Measurements from ENCODE around the gene LGI2.

The LGI2 gene

DNA sequence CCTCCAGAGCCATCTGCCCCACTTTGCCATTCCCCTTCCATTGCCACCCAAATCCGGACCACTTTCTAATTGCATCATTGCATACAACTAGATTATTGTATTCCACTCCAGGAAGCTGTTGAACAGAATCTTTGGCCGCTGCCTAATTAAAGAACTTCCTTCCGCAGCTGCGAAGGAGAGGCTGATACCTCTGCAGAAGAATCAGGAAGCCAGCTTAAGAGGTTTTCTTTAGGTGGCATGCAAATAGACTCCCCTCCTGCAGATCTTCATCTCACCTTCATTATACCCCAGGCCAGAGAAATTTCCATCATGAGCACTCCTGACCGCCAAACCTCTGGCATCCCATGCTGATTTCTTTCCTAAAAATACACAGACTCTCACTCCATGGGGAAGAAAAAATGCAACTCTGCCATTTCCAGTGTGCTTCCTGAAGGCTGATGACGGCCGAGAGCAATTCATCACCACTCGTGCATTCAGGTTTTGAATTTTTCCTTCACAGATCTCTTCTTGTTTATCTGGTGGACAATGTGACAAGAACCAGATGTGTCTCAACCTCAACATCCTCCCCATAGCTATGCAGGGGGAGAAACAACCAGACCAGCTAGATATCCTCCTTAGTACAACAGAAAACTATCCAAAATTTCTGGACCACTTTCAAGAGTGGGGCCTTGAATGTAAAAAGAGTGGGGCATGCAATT lies 31.2 kb downstream of the LGI2 start:
- no peak for DNase-seq
- TF ChIP-seq GATA1 (IDR thresholded peaks at IDR 0.05; ENCODE audit: low read depth, low read length), result no peak
- TF ChIP-seq POLR2A (IDR thresholded peaks at IDR 0.05; ENCODE audit: low read length), result no peak

DNA sequence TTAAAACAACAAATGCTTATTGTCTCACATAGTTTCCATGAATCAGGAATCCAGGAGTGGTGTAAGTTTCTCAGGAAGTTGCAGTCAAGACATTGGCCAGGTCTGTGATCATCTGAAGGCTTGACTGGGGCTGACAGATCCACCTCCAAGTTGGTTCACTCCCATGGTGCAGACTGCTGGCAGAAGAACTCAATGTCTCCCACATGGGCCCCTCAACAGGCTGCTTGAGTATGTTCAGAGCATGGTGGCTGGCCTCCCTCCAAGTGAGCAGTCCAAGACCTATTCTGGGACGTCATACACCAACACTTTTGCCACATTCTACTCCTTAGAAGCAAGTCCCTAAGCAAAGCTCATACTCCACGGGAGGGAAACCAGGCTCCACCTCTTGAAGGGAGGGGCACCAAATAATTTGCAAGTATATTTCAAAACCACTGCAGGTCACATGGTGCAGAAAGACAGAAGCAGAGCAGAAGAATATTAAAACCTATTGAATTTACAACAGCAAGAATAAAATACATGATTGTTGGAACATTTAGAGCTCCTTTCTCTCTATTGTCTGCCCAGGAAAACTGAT lies 35.3 kb downstream of the LGI2 start:
- TF ChIP-seq GATA1 (IDR thresholded peaks at IDR 0.05; ENCODE audit: low read depth, low read length), result no peak
- TF ChIP-seq POLR2A (IDR thresholded peaks at IDR 0.05; ENCODE audit: low read length), result no peak
- no peak for DNase-seq

DNA sequence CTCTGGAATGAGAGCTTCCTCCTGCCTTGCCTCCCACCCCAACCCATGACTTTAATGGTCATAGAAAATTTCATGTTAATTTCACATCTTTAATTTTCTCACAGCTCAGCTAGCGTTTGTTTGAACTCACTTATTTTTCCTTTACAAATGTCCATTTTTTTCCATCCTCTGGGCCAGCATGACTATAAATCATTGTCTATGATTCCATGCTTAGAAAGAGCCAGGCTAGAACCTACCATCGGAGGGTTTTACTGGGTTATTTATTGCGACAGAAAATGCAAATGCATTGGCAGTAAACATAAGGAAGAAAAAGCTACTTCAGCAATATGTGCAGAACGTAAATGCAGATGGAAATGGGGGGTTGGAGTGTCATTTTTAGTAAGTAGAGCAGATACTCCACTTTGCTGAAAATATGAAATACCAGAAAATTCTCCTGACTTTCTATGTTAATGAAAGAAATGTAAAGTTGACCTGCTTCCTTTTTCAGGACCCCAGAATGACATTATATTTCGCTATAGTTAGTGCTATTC lies 37.1 kb downstream of the LGI2 start:
- TF ChIP-seq GATA1 (IDR thresholded peaks at IDR 0.05; ENCODE audit: low read depth, low read length) (no peak), POLR2A (IDR thresholded peaks at IDR 0.05; ENCODE audit: low read length) (no peak)
- no peak for DNase-seq

DNA sequence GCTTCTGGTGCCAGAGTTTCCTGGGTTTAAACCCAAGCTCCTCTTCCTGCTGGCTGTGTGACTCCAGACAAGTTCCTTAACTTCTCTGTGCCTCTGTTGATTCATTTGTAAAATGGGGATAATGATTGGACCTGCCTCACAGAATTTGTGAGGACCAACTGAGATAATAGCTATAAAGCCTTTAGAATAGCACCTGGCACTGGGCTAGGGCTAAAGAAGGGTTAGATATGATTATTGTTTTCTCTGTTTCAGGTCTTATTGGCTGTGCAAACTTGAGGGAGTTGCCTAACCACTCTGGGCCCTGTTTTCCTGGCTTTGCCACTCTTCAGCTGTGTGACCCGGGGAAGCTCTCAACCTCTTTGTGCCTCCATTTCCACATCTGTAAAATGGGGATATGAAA lies 37.8 kb downstream of the LGI2 start:
- no peak for DNase-seq
- TF ChIP-seq POLR2A (IDR thresholded peaks at IDR 0.05; ENCODE audit: low read length) (no peak), GATA1 (IDR thresholded peaks at IDR 0.05; ENCODE audit: low read depth, low read length) (no peak)

DNA sequence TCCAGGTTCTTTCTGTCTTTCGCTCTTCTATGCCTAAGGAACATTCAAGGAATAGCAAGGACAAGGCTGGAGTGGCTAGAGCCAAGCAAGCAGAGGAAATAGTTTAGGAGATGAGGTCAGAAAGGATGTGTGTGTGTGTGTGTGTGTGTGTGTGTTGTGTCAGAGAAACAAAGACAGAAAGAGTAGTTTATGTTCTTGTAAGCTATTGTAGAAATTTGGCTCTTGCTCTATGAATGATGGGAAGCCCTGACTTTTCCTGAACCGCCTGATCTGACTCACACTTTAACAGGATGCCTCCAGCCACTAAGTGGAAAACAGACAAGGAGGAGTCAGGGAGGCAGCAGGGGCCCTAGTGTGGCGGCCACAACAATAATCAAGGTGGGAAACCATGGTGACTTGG lies 39.7 kb downstream of the LGI2 start:
- no peak for TF ChIP-seq POLR2A (IDR thresholded peaks at IDR 0.05; ENCODE audit: low read length)
- TF ChIP-seq GATA1 (IDR thresholded peaks at IDR 0.05; ENCODE audit: low read depth, low read length), result no peak
- no peak for DNase-seq

DNA sequence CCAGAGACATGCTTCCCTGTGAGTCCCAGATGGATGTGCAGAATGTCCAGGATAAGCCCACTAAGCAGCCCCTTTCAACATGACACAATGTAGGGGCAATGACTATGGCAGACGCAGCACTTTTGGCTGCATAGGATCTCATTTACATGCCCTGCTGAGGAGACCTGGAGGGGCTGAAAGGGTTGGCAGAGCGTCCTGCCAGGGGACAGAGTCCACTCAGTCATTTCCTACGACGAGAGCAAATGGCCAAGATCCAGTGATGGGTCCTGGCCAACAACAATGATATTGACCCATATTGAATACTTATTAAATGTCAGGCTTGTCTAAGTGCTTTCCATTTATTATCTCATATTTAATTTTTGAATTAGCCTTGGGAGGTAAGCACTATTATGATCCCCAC lies 41.4 kb downstream of the LGI2 start:
- TF ChIP-seq GATA1 (IDR thresholded peaks at IDR 0.05; ENCODE audit: low read depth, low read length) (no peak), POLR2A (IDR thresholded peaks at IDR 0.05; ENCODE audit: low read length) (no peak)

DNA sequence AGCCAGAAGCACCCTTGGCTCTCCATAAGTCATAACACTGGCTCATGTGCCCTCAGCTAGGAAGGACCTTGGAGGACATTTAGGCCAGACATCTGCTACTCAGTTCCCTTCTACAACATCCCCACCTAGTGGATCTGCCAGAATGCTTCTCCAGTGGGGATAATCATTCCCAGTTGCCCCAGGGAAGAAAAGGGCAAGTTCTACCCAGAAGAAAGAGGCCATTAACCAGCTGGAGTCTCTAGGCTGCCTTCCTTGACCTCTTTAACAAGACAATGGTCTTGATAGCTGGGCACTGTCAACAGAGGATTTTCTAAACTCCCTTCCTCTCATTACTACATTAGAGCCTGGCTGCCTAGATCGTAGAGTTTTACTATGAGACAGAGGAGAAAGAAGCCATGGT lies 42.0 kb downstream of the LGI2 start:
- TF ChIP-seq GATA1 (IDR thresholded peaks at IDR 0.05; ENCODE audit: low read depth, low read length) (no peak), POLR2A (IDR thresholded peaks at IDR 0.05; ENCODE audit: low read length) (no peak)
- peak in 1 of 2 experiments; percentile 4 for DNase-seq

More for the DNA sequence above, 41.4 kb downstream of the LGI2 start:
- no peak for DNase-seq

DNA sequence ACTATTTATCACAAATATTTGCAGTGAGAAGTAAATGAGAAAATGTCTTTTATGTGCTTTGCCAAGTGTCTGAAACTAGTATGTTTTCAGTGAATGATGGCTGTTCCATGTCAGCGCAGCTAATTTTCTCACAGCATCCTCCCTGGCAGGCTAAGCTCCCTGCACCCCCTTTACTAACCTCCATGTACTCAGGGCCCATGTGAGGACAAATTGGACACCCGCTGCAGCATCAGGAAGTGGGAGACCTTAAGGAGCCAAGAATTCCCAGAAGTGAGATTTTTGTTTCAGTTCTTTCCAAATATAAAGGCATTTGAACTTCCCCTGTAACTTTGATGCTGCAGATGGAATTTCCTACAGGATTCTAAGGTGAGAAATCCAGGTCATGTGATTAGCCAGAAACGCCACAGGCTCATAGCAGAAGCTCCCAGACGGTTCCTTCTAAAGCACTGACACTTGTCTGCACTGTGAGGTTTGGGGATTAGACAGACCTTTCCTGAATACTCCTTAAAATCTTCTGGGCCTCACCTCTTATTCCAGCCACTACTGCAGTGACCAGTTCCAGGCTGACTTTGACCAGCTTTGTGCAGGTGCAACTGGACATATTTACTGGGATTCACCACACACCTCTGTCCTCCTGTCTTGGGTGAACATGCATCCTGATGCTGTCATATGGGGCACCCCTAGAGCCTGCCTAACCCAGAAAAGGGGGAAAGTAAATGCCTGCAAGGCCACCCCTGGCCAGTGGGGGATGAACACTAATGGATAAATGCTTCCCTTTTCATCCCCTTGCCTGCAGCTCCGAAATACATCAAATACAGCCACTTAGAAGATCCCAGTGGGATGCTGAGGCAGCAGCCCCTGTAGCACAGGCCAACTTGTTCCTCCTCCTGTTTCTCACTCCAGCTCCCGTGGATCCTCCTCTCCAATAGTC lies 45.9 kb downstream of the LGI2 start:
- DNase-seq, result no peak
- TF ChIP-seq POLR2A (IDR thresholded peaks at IDR 0.05; ENCODE audit: low read length) (no peak), GATA1 (IDR thresholded peaks at IDR 0.05; ENCODE audit: low read depth, low read length) (no peak)

DNA sequence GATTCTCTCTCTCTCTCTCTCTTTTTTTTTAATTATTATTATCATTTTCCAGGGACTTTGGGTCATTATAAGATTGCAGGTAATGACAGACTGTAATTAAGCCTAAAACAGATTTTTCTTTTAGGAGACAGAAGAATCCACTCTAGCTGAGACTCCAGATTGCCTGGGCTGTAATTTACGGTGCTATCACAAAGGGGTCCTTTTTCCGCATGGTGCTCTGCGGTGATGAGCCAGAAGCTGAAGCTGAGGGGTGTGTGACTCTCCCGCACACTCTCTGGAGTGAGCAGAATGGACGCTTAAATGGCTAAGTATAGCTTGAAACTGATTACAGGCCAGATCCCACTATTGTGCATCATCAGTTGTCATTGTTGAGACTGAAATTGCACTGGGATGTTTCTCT lies 50.0 kb downstream of the LGI2 start:
- TF ChIP-seq POLR2A (IDR thresholded peaks at IDR 0.05; ENCODE audit: low read length) (no peak), GATA1 (IDR thresholded peaks at IDR 0.05; ENCODE audit: low read depth, low read length) (no peak)
- DNase-seq, result no peak

DNA sequence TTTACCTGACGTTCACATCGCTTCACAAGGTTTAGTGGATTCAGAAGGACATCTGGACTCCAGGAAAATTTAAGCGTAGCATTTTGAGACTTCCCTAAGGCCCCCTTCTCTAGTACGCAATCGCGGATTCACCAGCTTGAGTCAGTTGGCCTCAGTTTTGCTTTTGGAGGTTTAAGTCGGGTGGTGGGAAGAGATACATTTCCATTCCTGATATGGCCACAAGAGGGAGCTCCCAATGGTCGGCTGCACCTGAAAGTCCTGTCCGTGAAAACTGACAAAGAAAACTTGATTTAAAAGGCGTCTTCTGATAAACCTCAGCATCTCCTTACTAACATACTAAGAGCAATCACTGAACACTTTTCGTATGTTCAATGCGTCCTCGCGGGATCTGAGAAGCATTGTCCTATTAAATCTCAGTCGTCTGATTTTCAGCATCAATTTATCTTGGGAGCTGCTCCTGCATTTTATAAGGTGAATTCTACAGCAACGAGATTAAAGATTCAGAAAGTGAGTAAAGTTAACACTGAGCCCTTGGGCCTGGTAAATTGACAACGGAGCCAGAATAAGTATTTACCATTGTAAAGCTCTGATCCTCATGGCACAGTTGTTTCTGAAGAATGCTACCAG lies 50.6 kb downstream of the LGI2 start:
- TF ChIP-seq GATA1 (IDR thresholded peaks at IDR 0.05; ENCODE audit: low read depth, low read length) (no peak), POLR2A (IDR thresholded peaks at IDR 0.05; ENCODE audit: low read length) (no peak)
- peak; percentile 54 to 67 for DNase-seq

DNA sequence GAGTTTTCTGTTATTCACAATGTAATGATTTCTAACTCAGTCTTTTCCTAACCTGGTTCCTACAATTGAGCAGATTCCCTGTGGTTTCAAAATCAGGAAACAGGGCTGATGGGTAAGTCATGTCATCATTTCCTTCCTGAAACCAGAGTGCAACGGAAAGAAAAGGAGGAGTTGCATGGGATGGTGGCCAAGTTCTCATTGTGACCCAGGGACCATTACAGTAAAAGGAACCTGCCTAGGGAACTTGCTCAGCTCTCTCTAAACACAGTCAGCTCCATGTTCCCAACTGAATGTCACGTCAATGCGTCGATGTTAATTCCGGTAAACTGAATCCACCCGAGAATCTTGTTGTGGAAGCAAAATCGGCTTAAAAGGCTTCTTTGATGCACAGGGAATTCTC lies 51.2 kb downstream of the LGI2 start:
- no peak for DNase-seq
- TF ChIP-seq GATA1 (IDR thresholded peaks at IDR 0.05; ENCODE audit: low read depth, low read length), result no peak
- TF ChIP-seq POLR2A (IDR thresholded peaks at IDR 0.05; ENCODE audit: low read length), result no peak

DNA sequence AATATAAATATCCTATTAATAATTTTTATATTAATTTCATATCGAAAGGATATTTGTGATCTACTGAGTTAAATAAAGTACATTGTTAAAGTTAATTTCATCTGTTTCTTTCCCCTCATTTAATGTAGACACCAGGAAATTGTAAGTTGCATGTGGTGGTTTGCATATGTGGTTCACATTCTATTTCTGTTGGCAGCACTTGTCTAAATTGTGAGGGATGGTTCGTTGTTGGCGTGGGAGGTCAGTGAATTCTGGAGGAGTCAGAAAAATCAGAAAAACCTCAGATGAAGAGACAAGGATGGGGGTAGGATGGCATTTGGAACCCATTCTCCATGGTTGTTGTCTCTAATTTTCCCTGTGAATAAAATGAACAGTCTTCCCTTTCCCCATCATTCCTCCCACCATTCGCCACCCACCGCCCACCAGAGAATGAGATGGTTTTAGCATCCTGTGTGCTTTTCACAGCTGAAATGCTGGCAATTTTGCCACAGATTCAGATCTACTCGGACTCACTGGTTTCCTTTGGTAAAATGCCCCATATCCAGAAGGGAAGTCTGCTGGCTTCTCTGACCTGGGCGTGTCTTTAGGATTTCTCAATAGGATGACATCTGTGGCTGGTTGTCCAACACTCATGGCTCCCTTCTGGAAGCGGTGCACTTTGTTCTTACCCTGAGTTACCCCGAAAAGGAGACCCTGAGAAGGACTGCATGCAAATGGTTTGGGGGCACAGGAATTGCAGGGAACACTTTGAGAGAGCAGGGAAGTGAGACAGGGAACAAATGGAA lies 52.3 kb downstream of the LGI2 start:
- DNase-seq, result no peak
- TF ChIP-seq POLR2A (IDR thresholded peaks at IDR 0.05; ENCODE audit: low read length), result no peak
- no peak for TF ChIP-seq GATA1 (IDR thresholded peaks at IDR 0.05; ENCODE audit: low read depth, low read length)

DNA sequence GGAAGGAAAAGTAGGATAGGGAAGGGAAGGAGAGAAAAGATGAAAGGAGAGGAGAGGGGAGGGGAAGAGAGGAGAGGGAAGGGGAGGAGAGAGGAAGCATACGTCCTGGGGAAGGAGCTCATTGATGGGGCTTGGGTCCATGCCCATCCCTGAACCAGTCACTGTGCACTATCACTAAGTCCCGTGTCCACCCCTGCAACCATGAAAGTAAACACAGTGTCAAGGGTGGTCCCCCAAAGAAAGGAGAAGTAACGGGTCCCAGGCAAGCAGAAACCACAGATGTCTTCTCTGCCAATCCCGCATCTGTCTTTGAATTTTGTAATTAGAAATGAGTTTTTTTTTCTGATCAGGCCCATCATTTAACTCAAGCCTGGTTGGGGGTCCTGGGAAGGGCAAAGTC lies 55.2 kb downstream of the LGI2 start:
- no peak for DNase-seq
- TF ChIP-seq GATA1 (IDR thresholded peaks at IDR 0.05; ENCODE audit: low read depth, low read length) (no peak), POLR2A (IDR thresholded peaks at IDR 0.05; ENCODE audit: low read length) (no peak)

Data from erythroblast (primary cell).